Measurements from ENCODE around the gene ELOVL2.
"Not testable (repeated sequence)": the region's sequence is repeated elsewhere in the genome, so short reads cannot be mapped to it uniquely, and the experiment has no call there.

ELOVL2 gene

DNA sequence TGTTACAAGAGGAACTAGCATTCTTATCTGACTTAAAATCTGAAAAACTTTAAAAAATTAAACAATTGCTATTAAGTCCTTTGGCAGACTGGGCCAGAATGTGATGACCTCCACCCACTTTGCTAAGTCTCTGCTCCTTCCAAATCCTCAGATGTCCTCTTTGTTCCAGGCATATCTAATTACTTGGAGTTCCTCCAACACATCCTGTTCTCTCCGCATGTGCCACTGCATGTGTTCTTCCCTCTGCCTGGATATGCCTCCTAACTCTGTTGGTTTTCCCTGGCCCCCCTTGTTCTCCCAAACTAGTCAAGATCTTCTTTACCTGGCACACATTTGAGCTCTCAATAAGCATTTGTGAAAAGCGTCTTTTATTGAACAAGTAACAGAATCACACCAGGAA, 23.1 kb downstream of the ELOVL2 start:
- no peak for DNase-seq (ENCODE audit: low spot score)

DNA sequence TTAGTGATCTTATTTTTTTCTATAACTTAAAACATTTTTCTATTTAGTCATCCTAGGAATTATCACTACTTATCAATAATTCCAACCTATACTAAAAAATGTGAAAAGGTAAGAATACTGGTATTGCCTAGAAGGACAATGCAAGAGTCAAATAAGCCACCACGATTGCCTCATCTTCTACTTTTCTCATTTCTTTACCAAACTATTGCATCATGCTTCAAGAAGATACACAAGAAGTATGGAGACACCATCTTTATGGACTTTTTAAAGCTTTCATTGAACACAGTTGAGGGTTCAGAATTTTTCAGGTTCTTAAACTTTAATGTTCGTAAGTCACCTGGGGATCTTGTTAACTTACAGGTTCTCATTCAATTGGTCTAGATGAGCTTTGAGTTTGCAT, 25.9 kb downstream of the ELOVL2 start:
- DNase-seq (ENCODE audit: low spot score) = no peak

DNA sequence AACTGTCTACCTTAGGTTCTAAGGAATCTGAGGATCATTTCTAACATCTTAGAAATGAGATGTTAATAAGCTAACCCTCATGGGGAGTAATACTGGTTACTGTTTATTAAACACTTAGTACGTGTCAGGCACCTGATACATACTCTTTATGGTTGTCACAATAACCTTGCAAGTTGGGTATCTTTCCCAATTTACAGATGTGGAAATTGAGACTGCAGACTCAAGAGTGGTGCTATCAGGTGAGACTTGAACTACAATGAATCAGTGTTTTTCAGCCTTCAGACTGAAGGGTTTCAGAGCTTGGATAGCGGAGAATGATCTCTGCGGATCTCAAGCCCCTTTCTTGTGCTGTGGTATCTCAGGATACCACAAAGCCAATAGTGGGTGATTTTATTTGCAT, 27.0 kb downstream of the ELOVL2 start:
- no peak for DNase-seq (ENCODE audit: low spot score)

- no peak for DNase-seq (ENCODE audit: low spot score)
These were observed 27.7 kb downstream of the ELOVL2 start for GRCh38 chr6:11016452-11016851.

GRCh38 chr6:11015102-11015501, 29.0 kb downstream of the ELOVL2 start:
- DNase-seq (ENCODE audit: low spot score) = no peak

- DNase-seq (ENCODE audit: low spot score) = no peak
These were observed 30.4 kb downstream of the ELOVL2 start for GRCh38 chr6:11013721-11014070.

DNA sequence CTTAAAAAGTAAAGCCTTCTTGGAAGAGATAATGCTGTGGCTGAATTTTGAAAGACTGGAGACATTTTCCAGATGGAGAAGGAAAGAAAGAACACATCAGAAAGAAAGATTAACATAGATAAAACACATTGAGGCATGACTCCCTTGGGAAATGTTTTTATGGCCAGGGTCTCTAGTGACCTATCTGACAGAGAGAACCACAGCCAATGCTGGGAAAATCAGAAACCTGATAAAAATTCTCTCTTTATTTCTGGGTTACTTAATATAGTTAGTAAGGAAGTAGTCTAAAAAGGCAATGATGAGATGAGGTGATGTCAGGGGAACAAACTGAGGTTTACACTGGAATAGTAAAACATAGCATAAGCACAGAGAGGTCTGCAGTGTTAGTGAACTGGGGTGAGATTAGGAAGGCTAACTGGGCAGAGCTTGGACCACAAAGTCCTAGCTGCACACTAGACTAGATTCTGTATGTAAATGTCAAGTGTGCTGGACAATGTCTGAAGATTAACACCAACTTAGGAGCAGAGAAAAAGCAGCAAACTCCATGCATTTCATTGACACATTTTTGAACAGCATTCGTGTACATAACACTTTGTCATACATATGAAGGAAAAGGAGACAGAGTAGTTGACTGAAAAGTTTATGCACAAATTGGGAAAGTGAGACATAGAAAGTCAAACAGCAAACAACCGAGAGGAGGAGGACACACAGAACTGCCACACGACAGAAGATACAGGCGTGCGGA, 31.0 kb downstream of the ELOVL2 start:
- DNase-seq (ENCODE audit: low spot score) = no peak

DNA sequence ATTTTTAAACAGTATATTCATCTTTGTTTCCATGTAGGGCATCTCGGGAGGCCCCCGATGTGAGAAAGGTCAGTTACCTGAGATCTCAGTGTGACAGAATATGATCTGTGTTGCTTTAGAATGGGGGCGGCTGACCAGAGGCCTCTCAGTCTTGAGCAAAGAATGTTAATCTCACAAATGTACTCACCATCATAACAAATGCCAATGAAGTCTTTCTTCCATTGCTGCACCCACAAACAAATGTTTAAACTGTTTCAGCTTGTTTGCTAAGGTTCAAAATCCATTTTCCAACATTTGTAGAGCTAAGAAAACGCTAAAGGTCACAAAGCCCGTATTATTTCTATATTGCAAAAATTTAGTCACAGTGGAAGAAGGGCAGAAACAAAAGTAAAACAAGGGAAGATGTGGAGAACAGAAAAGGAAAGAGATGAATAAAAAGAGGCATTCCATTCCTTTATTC, 31.8 kb downstream of the ELOVL2 start:
- no peak for DNase-seq (ENCODE audit: low spot score)

GRCh38 chr6:11011787-11012234, 32.3 kb downstream of the ELOVL2 start:
- DNase-seq (ENCODE audit: low spot score) = no peak

GRCh38 chr6:11009353-11009752, 34.8 kb downstream of the ELOVL2 start:
- DNase-seq (ENCODE audit: low spot score) = peak; percentile 49

GRCh38 chr6:11008821-11009220, 35.3 kb downstream of the ELOVL2 start:
- no peak for DNase-seq (ENCODE audit: low spot score)

DNA sequence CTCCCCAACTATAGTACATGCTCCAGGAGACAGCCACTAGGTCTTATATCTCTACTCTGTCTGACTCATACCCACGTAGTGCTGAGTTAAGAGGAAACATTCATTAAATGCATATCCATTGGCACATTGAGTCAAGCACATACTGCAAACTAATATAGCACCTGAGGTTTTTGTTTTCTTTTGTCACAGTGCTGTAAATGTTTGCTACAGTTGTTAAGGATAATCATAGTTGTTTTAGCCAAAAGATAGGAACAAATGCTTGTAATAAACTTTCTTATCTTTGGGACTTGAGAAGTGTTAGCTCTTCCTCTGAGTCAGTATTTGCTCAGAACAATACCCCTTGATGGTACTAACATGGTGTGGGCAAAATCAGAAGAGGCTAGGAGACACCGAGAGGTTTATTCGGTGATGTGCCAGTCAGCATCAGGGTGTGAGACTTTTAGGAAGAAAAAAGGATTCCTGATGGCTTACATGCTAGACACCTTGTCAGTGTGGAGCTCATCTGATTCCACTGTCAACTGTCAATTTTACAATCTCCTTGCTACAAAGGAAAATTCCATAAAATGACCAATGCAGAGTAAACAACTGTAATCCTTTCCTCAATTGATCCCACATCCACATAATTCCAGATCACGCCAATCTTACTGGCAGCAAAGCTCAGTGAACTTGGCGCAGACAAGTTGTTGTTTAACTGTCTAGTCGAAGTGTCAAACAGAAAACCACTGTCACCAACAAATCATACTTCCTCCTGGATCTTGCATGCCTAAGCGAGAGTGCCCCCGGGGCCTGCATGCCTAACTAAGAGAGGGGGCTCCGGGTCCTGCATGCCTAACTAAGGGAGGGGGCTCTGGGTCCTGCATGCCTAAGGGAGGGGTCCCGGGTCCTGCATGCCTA, 36.1 kb downstream of the ELOVL2 start:
- DNase-seq (ENCODE audit: low spot score) = peak; percentile 72

DNA sequence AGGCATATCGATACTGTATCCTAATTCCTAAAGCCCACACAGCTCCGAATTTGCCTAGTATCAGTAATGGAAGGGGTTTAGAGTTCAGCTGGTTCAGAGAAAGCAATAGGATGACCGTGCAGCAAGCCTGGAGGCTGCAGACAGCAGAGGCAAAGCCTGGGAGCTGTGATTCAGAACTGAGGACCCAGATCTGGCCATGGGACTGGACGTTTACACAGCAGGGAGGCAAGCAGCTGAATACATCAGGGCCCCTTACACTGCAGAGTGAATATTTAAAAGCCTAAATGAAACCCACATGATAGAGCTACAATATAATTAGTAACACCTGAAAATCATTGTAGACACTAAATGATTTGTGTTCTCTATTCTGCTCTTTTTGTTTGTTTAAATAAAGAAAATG, 38.0 kb downstream of the ELOVL2 start:
- DNase-seq (ENCODE audit: low spot score) = no peak

DNA sequence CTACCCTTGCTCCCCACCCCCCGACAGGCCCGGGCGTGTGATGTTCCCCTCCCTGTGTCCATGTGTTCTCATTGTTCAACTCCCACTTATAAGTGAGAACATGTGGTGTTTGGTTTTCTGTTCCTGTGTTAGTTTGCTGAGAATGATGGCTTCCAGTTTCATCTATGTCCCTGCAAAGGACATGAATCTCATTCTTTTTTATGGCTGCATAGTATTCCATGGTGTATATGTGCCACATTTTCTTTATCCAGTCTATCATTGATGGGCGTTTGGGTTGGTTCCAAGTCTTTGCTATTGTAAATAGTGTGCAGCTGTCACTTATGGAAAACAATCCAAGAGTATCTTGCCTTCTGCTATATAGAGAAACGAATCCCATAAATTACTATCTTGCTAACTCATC, 40.8 kb downstream of the ELOVL2 start:
- DNase-seq (ENCODE audit: low spot score) = not testable (repeated sequence)

- no peak for DNase-seq (ENCODE audit: low spot score)
These were observed 41.9 kb downstream of the ELOVL2 start for GRCh38 chr6:11002176-11002575.

DNA sequence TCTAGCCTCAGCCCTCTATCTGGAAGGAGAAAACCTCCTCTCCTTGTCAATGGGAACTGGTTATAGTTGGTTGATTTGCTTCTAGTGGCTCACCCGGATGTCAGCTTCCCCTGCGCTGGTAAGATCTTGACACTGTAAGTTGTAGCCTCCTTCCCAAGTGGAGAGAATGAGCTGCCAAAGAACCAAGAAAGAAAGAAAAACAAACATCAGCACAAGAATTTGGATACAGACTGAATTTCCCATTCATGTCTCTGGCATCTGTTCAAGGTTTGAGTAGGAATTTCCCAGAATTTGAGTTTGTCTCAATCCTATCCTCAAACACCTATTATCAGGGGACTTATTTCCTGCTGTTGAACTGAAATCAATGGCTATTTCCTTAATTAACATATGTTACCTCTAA, 44.1 kb downstream of the ELOVL2 start:
- no peak for DNase-seq (ENCODE audit: low spot score)

GRCh38 chr6:10995114-10995707, 48.9 kb downstream of the ELOVL2 start:
- DNase-seq (ENCODE audit: low spot score) = no peak

GRCh38 chr6:10993896-10994295, 50.2 kb downstream of the ELOVL2 start:
- no peak for DNase-seq (ENCODE audit: low spot score)

GRCh38 chr6:10991115-10991514, 53.0 kb downstream of the ELOVL2 start:
- DNase-seq (ENCODE audit: low spot score) = no peak

DNA sequence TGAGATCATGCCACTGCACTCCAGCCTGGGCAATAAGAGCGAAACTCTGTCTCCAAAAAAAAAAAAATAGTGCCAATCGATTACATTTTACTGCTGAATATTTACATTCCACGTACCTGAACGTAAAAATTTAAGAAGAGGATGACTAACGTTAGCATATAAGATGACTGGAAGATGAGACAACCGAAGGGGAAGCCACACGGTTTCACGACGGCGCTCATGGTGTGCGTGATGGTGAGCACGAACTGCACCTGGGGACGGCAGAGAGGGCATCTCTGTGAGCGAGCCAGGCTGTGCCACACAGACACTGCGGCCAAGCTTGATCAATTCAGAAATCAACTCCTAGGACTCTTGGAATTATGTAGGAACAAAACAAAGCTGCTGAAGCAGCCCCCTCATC, 54.5 kb downstream of the ELOVL2 start:
- no peak for DNase-seq (ENCODE audit: low spot score)

DNA sequence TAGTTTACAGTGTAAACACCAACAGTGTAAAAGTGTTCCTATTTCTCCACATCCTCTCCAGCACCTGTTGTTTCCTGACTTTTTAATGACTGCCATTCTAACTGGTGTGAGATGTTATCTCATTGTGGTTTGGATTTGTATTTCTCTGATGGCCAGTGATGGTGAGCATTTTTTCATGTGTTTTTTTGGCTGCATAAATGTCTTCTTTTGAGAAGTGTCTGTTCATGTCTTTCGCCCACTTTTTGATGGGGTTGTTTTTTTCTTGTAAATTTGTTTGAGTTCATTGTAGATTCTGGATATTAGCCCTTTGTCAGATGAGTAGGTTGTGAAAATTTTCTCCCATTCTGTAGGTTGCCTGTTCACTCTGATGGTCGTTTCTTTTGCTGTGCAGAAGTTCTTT, 59.1 kb downstream of the ELOVL2 start:
- not testable (repeated sequence) for DNase-seq (ENCODE audit: low spot score)

GRCh38 chr6:10981409-10981808, 62.7 kb downstream of the ELOVL2 start:
- no peak for DNase-seq (ENCODE audit: low spot score)

DNA sequence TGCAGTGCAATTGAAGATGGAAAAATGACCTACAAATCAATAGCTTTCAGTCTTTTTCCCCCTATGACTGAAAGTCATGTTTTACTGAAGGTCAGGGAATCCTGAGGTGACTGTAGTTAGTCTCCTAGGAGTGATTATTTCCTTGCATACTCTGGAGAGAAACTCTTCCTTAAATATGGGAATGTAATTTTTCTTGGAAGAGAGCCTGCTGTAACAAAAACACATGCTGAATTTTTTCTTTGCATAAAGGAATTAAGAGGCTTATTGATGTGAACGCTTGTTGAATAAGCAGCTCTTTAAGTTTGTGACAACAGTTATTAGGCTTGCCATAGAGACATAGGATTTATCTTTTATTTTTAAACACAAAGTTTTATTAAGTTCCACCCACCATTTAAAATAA, 64.5 kb downstream of the ELOVL2 start:
- DNase-seq (ENCODE audit: low spot score) = no peak
